ENCODE measurements around the gene KLK5. TPM values are rescaled to one million over a fixed set of nuclear protein-coding genes. Genes with fewer than 3 reads are reported as not detected.

KLK5 gene
- total RNA-seq: not detected in 2 replicates

GRCh38 chr19:50952910-50953309 lies at the start of gene KLK5:
Gene KLK5, minus strand, starts transcription at chr19:50953038. Its CDS starts 381 bp downstream, at chr19:50952657.
- CTCF ChIA-PET: no interaction called here
- H3K27ac Mint-ChIP-seq: no peak within 1 kb of the TSS
- intact Hi-C loops (cut with micrococcal nuclease): no loop called here
- DNase-seq (no peak), ATAC-seq (ENCODE audit: low read depth) (no peak)
- H3K27me3 Mint-ChIP-seq: peaks cover 36% of the 10 kb centered on the region
- no peak for TF ChIP-seq CTCF (IDR thresholded peaks at IDR 0.05)
- H3K4me1 Mint-ChIP-seq: no peaks in the 10 kb centered on the region
- no peaks in the 10 kb centered on the region for H3K9me3 Mint-ChIP-seq
- no peaks in the 10 kb centered on the region for H3K36me3 Mint-ChIP-seq (ENCODE audit: low read depth)
- no peak within 1 kb of the TSS for H3K4me3 Mint-ChIP-seq
- POLR2A ChIA-PET: interaction anchor here (0.5 kb wide), 1 partner anchor 30 kb away, joined by 4 read pairs; no protein-coding TSS in a partner anchor

- ChIA-PET CTCF (interaction anchor here (0.6 kb wide), 1 partner anchor 718 kb away, joined by 4 read pairs; no protein-coding TSS in a partner anchor), POLR2A (no interaction called here)
- no peak overlapping the region for H3K27ac Mint-ChIP-seq
- TF ChIP-seq CTCF (IDR thresholded peaks at IDR 0.05): no peak
- intact Hi-C loops (cut with micrococcal nuclease): no loop called here
- ATAC-seq (ENCODE audit: low read depth) (no peak), DNase-seq (no peak)
- H3K4me3 Mint-ChIP-seq: no peak overlapping the region
- no peaks in the 10 kb centered on the region for H3K36me3 Mint-ChIP-seq (ENCODE audit: low read depth)
- H3K4me1 Mint-ChIP-seq: no peaks in the 10 kb centered on the region
- H3K9me3 Mint-ChIP-seq: no peaks in the 10 kb centered on the region
- peaks cover 24% of the 10 kb centered on the region for H3K27me3 Mint-ChIP-seq
These were observed 49.3 kb upstream of the KLK5 start for GRCh38 chr19:51002089-51002532.

GRCh38 chr19:51001515-51001914 lies 48.7 kb upstream of the KLK5 start, which contains the start of gene KLK8:
Gene KLK8, minus strand, starts transcription at chr19:51001604. Its CDS starts 437 bp downstream, at chr19:51001167.
- intact Hi-C loops (cut with micrococcal nuclease): no loop called here
- TF ChIP-seq CTCF (IDR thresholded peaks at IDR 0.05): no peak
- CTCF ChIA-PET: no interaction called here
- Mint-ChIP-seq H3K9me3 (no peaks in the 10 kb centered on the region), H3K4me1 (no peaks in the 10 kb centered on the region), H3K27me3 (peaks cover 27% of the 10 kb centered on the region), H3K27ac (no peak within 1 kb of the TSS), H3K36me3 (ENCODE audit: low read depth) (no peaks in the 10 kb centered on the region), H3K4me3 (no peak within 1 kb of the TSS)
- ATAC-seq (ENCODE audit: low read depth) (no peak), DNase-seq (no peak)
- POLR2A ChIA-PET: no interaction called here

GRCh38 chr19:51000981-51001380 lies 48.1 kb upstream of the KLK5 start:
- TF ChIP-seq CTCF (IDR thresholded peaks at IDR 0.05): no peak
- Mint-ChIP-seq H3K36me3 (ENCODE audit: low read depth) (no peaks in the 10 kb centered on the region), H3K9me3 (no peaks in the 10 kb centered on the region), H3K4me3 (no peak overlapping the region), H3K27ac (no peak overlapping the region), H3K27me3 (peaks cover 27% of the 10 kb centered on the region), H3K4me1 (no peaks in the 10 kb centered on the region)
- POLR2A ChIA-PET: no interaction called here
- DNase-seq (no peak), ATAC-seq (ENCODE audit: low read depth) (no peak)
- intact Hi-C loops (cut with micrococcal nuclease): no loop called here
- CTCF ChIA-PET: no interaction called here

- ATAC-seq (ENCODE audit: low read depth) (no peak), DNase-seq (no peak)
- no peak for TF ChIP-seq CTCF (IDR thresholded peaks at IDR 0.05)
- H3K9me3 Mint-ChIP-seq: no peaks in the 10 kb centered on the region
- POLR2A ChIA-PET: no interaction called here
- no peak overlapping the region for H3K27ac Mint-ChIP-seq
- peaks cover 27% of the 10 kb centered on the region for H3K27me3 Mint-ChIP-seq
- no peaks in the 10 kb centered on the region for H3K36me3 Mint-ChIP-seq (ENCODE audit: low read depth)
- no peak overlapping the region for H3K4me3 Mint-ChIP-seq
- intact Hi-C loops (cut with micrococcal nuclease): no loop called here
- CTCF ChIA-PET: no interaction called here
- no peaks in the 10 kb centered on the region for H3K4me1 Mint-ChIP-seq
These were observed 47.6 kb upstream of the KLK5 start for GRCh38 chr19:51000426-51000825.

Data from activated B cell treated with CpG ODN at 0.5 μM for 24 hours (primary cell).